GM19372 (cell line): Measurements from ENCODE around the gene IMP3.

ENCODE experiments used
- ATAC-seq: cut with Tn5 transposase; IDR thresholded peaks from one replicate; pipeline ENCODE4 v1.9.1; 2021; ENCODE audit warnings: mild to moderate bottlenecking, low read depth, moderate library complexity; ENCODE audit not compliant: unreplicated experiment

IMP3 gene

GRCh38 chr15:75673426-75674235 is 33.6 kb upstream of the IMP3 start:
- ATAC-seq: no peak

- ATAC-seq: no peak
Observed at GRCh38 chr15:75672646-75673425, 32.8 kb upstream of the IMP3 start.

- ATAC-seq: no peak
Observed at GRCh38 chr15:75671730-75672602, 31.9 kb upstream of the IMP3 start.

- no peak for ATAC-seq
Observed at GRCh38 chr15:75669879-75670212, 29.8 kb upstream of the IMP3 start.

GRCh38 chr15:75669191-75669878 is 29.3 kb upstream of the IMP3 start:
- no peak for ATAC-seq

- ATAC-seq: no peak
Observed at GRCh38 chr15:75666823-75667501, 26.9 kb upstream of the IMP3 start.

- no peak for ATAC-seq
Observed at GRCh38 chr15:75663931-75664421, 24.0 kb upstream of the IMP3 start.

GRCh38 chr15:75662823-75663519 is 22.9 kb upstream of the IMP3 start:
- no peak for ATAC-seq

GRCh38 chr15:75661756-75662140 is 21.7 kb upstream of the IMP3 start:
- ATAC-seq: no peak

GRCh38 chr15:75661100-75661755 is 21.2 kb upstream of the IMP3 start:
- no peak for ATAC-seq

GRCh38 chr15:75659928-75660645 is 20.1 kb upstream of the IMP3 start:
- ATAC-seq: no peak

GRCh38 chr15:75659141-75659771 is 19.2 kb upstream of the IMP3 start:
- ATAC-seq: no peak

- no peak for ATAC-seq
Observed at GRCh38 chr15:75656813-75657212, 16.8 kb upstream of the IMP3 start.

- no peak for ATAC-seq
Observed at GRCh38 chr15:75656331-75656730, 16.3 kb upstream of the IMP3 start.

GRCh38 chr15:75655931-75656330 is 15.9 kb upstream of the IMP3 start:
- no peak for ATAC-seq

GRCh38 chr15:75654201-75654907 is 14.3 kb upstream of the IMP3 start:
- ATAC-seq: no peak

- ATAC-seq: no peak
Observed at GRCh38 chr15:75653347-75653913, 13.4 kb upstream of the IMP3 start.
